Adrenal gland (tissue), 5 donors: ENCODE measurements around the gene SYNDIG1.

Experiments
- POLR2A ChIP-seq, 2 donors: fragments of 450-650 bp; IDR thresholded peaks; one replicate each; pipeline ENCODE4 v1.6.1; 2017; ENCODE audit warnings: antibody characterized with exemption in 2 of 2, mild to moderate bottlenecking in 2 of 2, moderate library complexity in 1 of 2
- TF ChIP-seq, protein P1 (sequence below), 6 experiments: fragments of 450-650 bp in 4 of 6; fragments of 200-600 bp in 2 of 6; sonication (generic) in 1 of 6; IDR thresholded peaks; 1 replicate in 5 of 6; 2 replicates in 1 of 6; pipeline versions ENCODE4 v1.5.1 to v1.8.0; 2016 to 2021; ENCODE audit warnings: antibody characterized with exemption in 6 of 6, mild to moderate bottlenecking in 2 of 6, moderate library complexity in 1 of 6
- donor health status: DM: no; HTN: no; CAD: no.

DNA sequence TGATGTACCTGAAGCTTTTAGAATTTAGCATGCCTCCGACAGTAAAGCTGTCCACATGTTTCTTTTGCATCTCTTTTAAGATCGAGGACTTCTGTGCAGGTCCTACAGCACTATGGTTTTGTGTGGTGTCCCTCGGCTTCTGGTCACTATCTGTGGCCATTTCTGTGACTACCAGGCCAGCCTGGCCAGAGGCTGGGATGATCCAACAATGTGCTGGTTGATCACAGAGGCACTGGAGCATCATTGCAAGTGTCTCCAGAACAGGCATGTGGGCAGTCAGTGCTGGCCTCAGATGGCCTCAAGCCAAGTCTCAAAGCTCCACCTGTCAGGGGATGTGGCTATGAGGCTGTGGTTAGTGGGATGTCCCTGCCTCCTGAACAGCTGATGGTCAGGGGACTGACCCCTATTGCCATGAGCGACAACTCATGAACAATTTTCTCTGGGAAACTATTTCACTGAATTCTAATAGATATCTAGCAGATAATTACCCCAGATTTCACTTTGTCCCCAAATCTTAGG, 136.6 kb downstream of the SYNDIG1 start:
- TF ChIP-seq, protein P1, sequence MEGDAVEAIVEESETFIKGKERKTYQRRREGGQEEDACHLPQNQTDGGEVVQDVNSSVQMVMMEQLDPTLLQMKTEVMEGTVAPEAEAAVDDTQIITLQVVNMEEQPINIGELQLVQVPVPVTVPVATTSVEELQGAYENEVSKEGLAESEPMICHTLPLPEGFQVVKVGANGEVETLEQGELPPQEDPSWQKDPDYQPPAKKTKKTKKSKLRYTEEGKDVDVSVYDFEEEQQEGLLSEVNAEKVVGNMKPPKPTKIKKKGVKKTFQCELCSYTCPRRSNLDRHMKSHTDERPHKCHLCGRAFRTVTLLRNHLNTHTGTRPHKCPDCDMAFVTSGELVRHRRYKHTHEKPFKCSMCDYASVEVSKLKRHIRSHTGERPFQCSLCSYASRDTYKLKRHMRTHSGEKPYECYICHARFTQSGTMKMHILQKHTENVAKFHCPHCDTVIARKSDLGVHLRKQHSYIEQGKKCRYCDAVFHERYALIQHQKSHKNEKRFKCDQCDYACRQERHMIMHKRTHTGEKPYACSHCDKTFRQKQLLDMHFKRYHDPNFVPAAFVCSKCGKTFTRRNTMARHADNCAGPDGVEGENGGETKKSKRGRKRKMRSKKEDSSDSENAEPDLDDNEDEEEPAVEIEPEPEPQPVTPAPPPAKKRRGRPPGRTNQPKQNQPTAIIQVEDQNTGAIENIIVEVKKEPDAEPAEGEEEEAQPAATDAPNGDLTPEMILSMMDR (IDR thresholded peaks at IDR 0.05): no peak
- TF ChIP-seq POLR2A (IDR thresholded peaks at IDR 0.05): no peak
